ENCODE measurements around the gene FGFR3. TPM values are rescaled to one million over a fixed set of nuclear protein-coding genes. Genes with fewer than 3 reads are reported as not detected.
A peak's percentile ranks its signal among the peaks of the same experiment; 100 is the strongest.

The FGFR3 gene
- total and polyA plus RNA-seq, 2 of the 4 experiments (the other 2 are of a cell fraction): 0.18 to 0.67 TPM

DNA sequence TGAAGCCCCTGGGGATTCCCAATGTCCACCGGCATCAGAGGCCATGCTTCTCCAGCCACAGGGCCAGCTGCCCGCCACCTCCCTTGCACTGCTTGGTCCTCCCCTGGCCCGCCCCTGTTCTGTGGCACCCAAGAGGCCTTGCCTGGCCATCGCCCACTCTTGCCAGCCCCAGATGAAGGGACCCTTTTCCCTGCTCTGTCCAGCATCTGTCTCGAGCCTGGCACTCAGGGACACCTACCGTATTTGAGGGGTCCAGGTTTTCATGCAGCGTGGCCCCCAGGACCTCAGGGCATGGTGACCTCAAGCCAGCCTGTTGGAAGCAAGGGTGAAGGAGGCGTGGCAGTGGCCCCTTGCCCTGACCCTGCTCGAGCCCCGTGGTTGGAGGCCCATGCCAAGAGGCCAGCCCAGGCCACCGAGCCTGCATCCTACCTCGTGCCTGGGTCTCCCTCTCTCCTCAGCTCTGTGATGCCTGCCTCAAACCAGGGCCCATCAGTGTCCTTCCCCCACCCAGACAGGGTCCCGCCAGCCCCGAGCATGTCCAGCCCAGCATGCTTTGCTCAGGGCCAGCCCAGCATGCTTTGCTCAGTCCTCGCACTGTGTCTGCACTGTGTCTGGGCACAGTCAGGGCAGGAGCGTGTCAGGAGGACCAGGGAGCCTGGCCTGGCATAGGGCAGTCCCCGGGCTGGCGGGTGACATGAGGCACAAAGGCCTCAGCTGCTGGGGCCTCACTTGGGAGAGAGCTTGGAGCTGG is 14.3 kb upstream of the FGFR3 start:
- in situ Hi-C loops (cut with MboI; ENCODE audit: low sequenced_read_pairs): no loop called here
- Histone ChIP-seq H4K5ac (ENCODE audit: low read depth, low read length) (no peak overlapping the region), H3K4me2 (ENCODE audit: low read depth, low read length) (no peak overlapping the region), H3K14ac (replicated peaks; ENCODE audit: low read depth, low read length) (no peak overlapping the region), H3K9me3 (ENCODE audit: control insufficient read depth, insufficient read depth, low read length) (no peaks in the 10 kb centered on the region), H4K20me1 (ENCODE audit: insufficient read depth, low read length) (no peaks in the 10 kb centered on the region), H2BK20ac (ENCODE audit: low read depth, low read length) (no peak overlapping the region), H3K56ac (ENCODE audit: extremely low read depth, insufficient read depth, low read length) (no peak overlapping the region), H3K79me1 (ENCODE audit: low read depth in 1 of 2, low read length in 2 of 2) (no peaks in the 10 kb centered on the region), H3K27ac (ENCODE audit: insufficient read depth, low read length) (no peak overlapping the region), H2BK15ac (ENCODE audit: low read depth, low read length) (no peak overlapping the region), H3K4me1 (ENCODE audit: control insufficient read depth, insufficient read depth, low read length) (peaks cover 6% of the 10 kb centered on the region; the same call in 1 of the 2 replicates), H3K23ac (ENCODE audit: low read depth, low read length) (no peak overlapping the region), H4K8ac (ENCODE audit: low read depth in 2 of 2, low read length in 2 of 2) (no peak overlapping the region), H3K18ac (ENCODE audit: low read depth, low read length) (no peak overlapping the region), H3K4ac (ENCODE audit: low read depth, low read length) (no peak overlapping the region; the same call in 1 of the 2 replicates), H2BK120ac (ENCODE audit: low read depth, low read length) (no peak overlapping the region), H4K91ac (ENCODE audit: insufficient read depth, low read depth, low read length) (no peak overlapping the region), H3K9me1 (ENCODE audit: insufficient read depth, low read length) (no peaks in the 10 kb centered on the region), H2BK5ac (ENCODE audit: low read depth, low read length, poor library complexity, severe bottlenecking) (no peak overlapping the region), H2AK5ac (ENCODE audit: low read depth, low read length) (peak overlapping the region; percentile 67; the same call in 1 of the 2 replicates), H3K27me3 (ENCODE audit: control insufficient read depth, insufficient read depth, low read length) (peaks cover 3% of the 10 kb centered on the region; the same call in 1 of the 2 replicates), H3K9ac (ENCODE audit: low read depth, low read length) (no peak overlapping the region), H2AK9ac (replicated peaks; ENCODE audit: low read depth, low read length, poor library complexity) (peak overlapping the region; percentile 78), H3K36me3 (ENCODE audit: control insufficient read depth, insufficient read depth, low read length) (no peaks in the 10 kb centered on the region), H2AFZ (replicated peaks; ENCODE audit: low read length, poor library complexity) (peak overlapping the region; percentile 63), H3K4me3 (ENCODE audit: insufficient read depth, low read depth, low read length) (no peak overlapping the region)
- 95% methylated on average over 3 of the region's 18 CpGs; no CpG with 5 or more reads in 1 of the 2 experiments for WGBS, 2 experiments (ENCODE audit: extremely low coverage in 2 of 2, insufficient read length in 1 of 2)
- ATAC-seq (ENCODE audit: low read depth) (no peak), DNase-seq (no peak)
- dilution Hi-C loops (cut with HindIII; ENCODE audit: low sequenced_read_pairs, unreplicated experiment): no loop called here
- TF ChIP-seq SMC3 (IDR thresholded peaks at IDR 0.05; ENCODE audit: low read depth, low read length) (no peak), RAD21 (IDR thresholded peaks at IDR 0.05; ENCODE audit: low read length) (no peak), FOS (IDR thresholded peaks at IDR 0.05; ENCODE audit: low read depth, low read length) (no peak), CHD1 (IDR thresholded peaks at IDR 0.05; ENCODE audit: low read depth, low read length) (no peak), MAFK (IDR thresholded peaks at IDR 0.05; ENCODE audit: low read depth, low read length) (no peak), MAZ (IDR thresholded peaks at IDR 0.05; ENCODE audit: borderline replicate concordance, low read depth, low read length) (no peak)
- TF ChIP-seq, protein P1, sequence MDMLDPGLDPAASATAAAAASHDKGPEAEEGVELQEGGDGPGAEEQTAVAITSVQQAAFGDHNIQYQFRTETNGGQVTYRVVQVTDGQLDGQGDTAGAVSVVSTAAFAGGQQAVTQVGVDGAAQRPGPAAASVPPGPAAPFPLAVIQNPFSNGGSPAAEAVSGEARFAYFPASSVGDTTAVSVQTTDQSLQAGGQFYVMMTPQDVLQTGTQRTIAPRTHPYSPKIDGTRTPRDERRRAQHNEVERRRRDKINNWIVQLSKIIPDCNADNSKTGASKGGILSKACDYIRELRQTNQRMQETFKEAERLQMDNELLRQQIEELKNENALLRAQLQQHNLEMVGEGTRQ (IDR thresholded peaks at IDR 0.05; ENCODE audit: low read depth, low read length): no peak
- intact Hi-C loops (cut with micrococcal nuclease): no loop called here
- CTCF ChIA-PET: no interaction called here
- POLR2A ChIA-PET (ENCODE audit: unreplicated experiment): no interaction called here
- no TSS peak for BruUV-seq (replicated peaks)
